Measurements from ENCODE around the gene AGL. TPM values are rescaled to one million over a fixed set of nuclear protein-coding genes. Genes with fewer than 3 reads are reported as not detected.
"Not testable (repeated sequence)": the region's sequence is repeated elsewhere in the genome, so short reads cannot be mapped to it uniquely, and the experiment has no call there.

Gene AGL
- total RNA-seq, 1 donor = 12.5 TPM

GRCh38 chr1:99887890-99888289 lies 37.7 kb downstream of the AGL start:
- DNase-seq (ENCODE audit: low read depth) = no peak
- no peak overlapping the region for H3K4me3 ChIP-seq (ENCODE audit: low read depth, low read length)
- no peak for TF ChIP-seq CTCF (IDR thresholded peaks at IDR 0.05; ENCODE audit: insufficient read depth, low read depth, low read length)

GRCh38 chr1:99891997-99892396 lies 41.8 kb downstream of the AGL start:
- no peak overlapping the region for H3K4me3 ChIP-seq (ENCODE audit: low read depth, low read length)
- no peak for DNase-seq (ENCODE audit: low read depth)
- TF ChIP-seq CTCF (IDR thresholded peaks at IDR 0.05; ENCODE audit: insufficient read depth, low read depth, low read length) = no peak

- not testable (repeated sequence) for H3K4me3 ChIP-seq (ENCODE audit: low read depth, low read length); DNase-seq (ENCODE audit: low read depth)
These were observed 53.1 kb downstream of the AGL start for GRCh38 chr1:99903278-99903677.

- DNase-seq (ENCODE audit: low read depth) = no peak
- H3K4me3 ChIP-seq (ENCODE audit: low read depth, low read length) = no peak overlapping the region
- TF ChIP-seq CTCF (IDR thresholded peaks at IDR 0.05; ENCODE audit: insufficient read depth, low read depth, low read length) = no peak
These were observed 56.4 kb downstream of the AGL start for GRCh38 chr1:99906535-99906934.

- TF ChIP-seq CTCF (IDR thresholded peaks at IDR 0.05; ENCODE audit: insufficient read depth, low read depth, low read length) = no peak
- no peak for DNase-seq (ENCODE audit: low read depth)
- H3K4me3 ChIP-seq (ENCODE audit: low read depth, low read length) = no peak overlapping the region
These were observed 67.1 kb downstream of the AGL start for GRCh38 chr1:99917214-99917613.

- H3K4me3 ChIP-seq (ENCODE audit: low read depth, low read length) = no peak overlapping the region
- TF ChIP-seq CTCF (IDR thresholded peaks at IDR 0.05; ENCODE audit: insufficient read depth, low read depth, low read length) = no peak
- peak; percentile 44 for DNase-seq (ENCODE audit: low read depth)
These were observed 69.1 kb downstream of the AGL start for GRCh38 chr1:99919220-99919619.

- DNase-seq (ENCODE audit: low read depth) = no peak
These were observed 84.6 kb downstream of the AGL start for GRCh38 chr1:99934801-99935200.

More at GRCh38 chr1:99934801-99935200, 84.6 kb downstream of the AGL start:
- no peak for TF ChIP-seq CTCF (IDR thresholded peaks at IDR 0.05; ENCODE audit: insufficient read depth, low read depth, low read length)
- no peak overlapping the region for H3K4me3 ChIP-seq (ENCODE audit: low read depth, low read length)

Measured in fibroblast of villous mesenchyme (primary cell).